ENCODE data around the gene CD83. TPM values are rescaled to one million over a fixed set of nuclear protein-coding genes. Genes with fewer than 3 reads are reported as not detected.

The CD83 gene
- 1 to 10 TPM in 3 of 4 donors, under 1 TPM in 1; 0.46 to 2.1 (median 1.4) TPM for total RNA-seq
- polyA plus RNA-seq: under 1 TPM; 0.10 to 0.71 (median 0.27) TPM
- long read RNA-seq, donor 1, partial matches to known transcripts: 2 of 6 reads
- long read RNA-seq, donor 1, other reads (novel, unspliced or antisense): 0 of 6 reads
- long read RNA-seq, donor 2: 0 reads

GRCh38 chr6:14117158-14118090, at the start of gene CD83:
Gene CD83, plus strand, starts transcription at chr6:14117772. Its CDS starts 40 bp downstream, at chr6:14117812.
- 1 to 2% (median 2%) methylated on average over 73 to 104 of the region's 106 CpGs for WGBS, 3 donors
- Histone ChIP-seq H3K9me3 (no peaks in the 10 kb centered on the region), H3K4me1 (peaks cover 3% of the 10 kb centered on the region), H3K27ac (no peak within 1 kb of the TSS), H3K27me3 (ENCODE audit: insufficient read depth in 3 of 3, low read length in 2 of 3) (no peaks in the 10 kb centered on the region), H3K4me3 (peak within 1 kb of the TSS; percentile 80), H3K36me3 (ENCODE audit: insufficient read depth in 1 of 2, low read depth in 1 of 2) (no peaks in the 10 kb centered on the region)
- DNase-seq (peak; percentile 73 to 74), ATAC-seq (peak; percentile 82 to 91 (median 83))
- peak; percentile 6 for TF ChIP-seq CTCF (IDR thresholded peaks at IDR 0.05)
- intact Hi-C loops (cut with DNase I): no loop called here

DNA sequence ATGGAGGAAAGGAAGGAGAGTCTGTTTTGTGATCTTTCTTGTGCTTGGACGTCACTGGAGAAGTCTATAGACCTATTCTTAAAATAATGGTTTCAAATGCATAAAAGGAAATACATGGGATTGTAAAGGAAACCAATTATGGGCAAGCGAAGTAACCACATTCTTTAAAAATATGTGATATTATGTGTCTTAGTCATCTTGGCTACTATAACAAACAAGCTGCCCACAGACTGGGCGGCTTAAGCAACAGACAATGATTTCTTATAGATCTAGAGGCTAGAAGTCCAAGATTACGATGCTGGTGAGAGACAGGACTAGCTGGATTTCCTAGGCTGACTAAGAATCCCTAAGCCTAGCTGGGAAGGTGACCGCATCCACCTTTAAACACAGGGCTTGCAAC, 49.4 kb upstream of the CD83 start:
- TF ChIP-seq CTCF (IDR thresholded peaks at IDR 0.05): no peak
- Histone ChIP-seq H3K4me1 (no peaks in the 10 kb centered on the region), H3K4me3 (no peak overlapping the region), H3K9me3 (no peaks in the 10 kb centered on the region), H3K36me3 (ENCODE audit: insufficient read depth in 1 of 2, low read depth in 1 of 2) (no peaks in the 10 kb centered on the region), H3K27me3 (ENCODE audit: insufficient read depth in 3 of 3, low read length in 2 of 3) (no peaks in the 10 kb centered on the region), H3K27ac (no peak overlapping the region)
- no peak for DNase-seq
- WGBS, 3 donors: 76 to 81% (median 77%) methylated on average over 5 of the region's 5 CpGs
- intact Hi-C loops (cut with DNase I): loop anchor here in 1 of 2 donors (5.0 kb wide), 2 partner anchors 161 to 276 kb away; no protein-coding TSS in a partner anchor
- no peak for ATAC-seq

DNA sequence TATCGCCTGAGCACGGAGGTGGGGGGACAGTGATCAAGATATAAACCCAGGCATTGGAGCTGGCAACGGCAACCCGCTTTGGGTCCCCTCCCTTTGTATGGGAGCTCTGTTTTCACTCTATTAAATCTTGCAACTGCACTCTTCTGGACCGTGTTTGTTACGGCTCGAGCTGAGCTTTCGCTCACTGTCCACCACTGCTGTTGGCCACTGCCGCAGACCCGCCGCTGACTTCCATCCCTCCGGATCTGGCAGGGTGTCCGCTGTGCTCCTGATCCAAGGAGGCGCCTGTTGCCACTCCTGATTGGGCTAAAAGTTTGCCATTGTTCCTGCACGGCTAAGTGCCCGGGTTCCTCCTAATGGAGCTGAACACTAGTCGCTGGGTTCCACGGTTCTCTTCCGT, 48.9 kb upstream of the CD83 start:
- DNase-seq: no peak
- 80 to 87% (median 84%) methylated on average over 18 to 19 of the region's 19 CpGs for WGBS, 3 donors
- intact Hi-C loops (cut with DNase I): loop anchor here in 1 of 2 donors (5.0 kb wide), 2 partner anchors 161 to 276 kb away; no protein-coding TSS in a partner anchor

GRCh38 chr6:14070457-14070856, 47.1 kb upstream of the CD83 start:
- no peaks in the 10 kb centered on the region for H3K27me3 ChIP-seq (ENCODE audit: insufficient read depth in 3 of 3, low read length in 2 of 3)
- H3K4me1 ChIP-seq: no peaks in the 10 kb centered on the region
- TF ChIP-seq CTCF (IDR thresholded peaks at IDR 0.05): no peak
- no peak overlapping the region for H3K4me3 ChIP-seq
- H3K9me3 ChIP-seq: no peaks in the 10 kb centered on the region
- H3K27ac ChIP-seq: no peak overlapping the region
- DNase-seq: no peak
- no peak for ATAC-seq
- H3K36me3 ChIP-seq (ENCODE audit: insufficient read depth in 1 of 2, low read depth in 1 of 2): no peaks in the 10 kb centered on the region
- intact Hi-C loops (cut with DNase I): loop anchor here in 1 of 2 donors (1.0 kb wide), 1 partner anchor 275 kb away; no protein-coding TSS in a partner anchor
- WGBS, 3 donors: 94 to 97% (median 94%) methylated on average over 4 of the region's 4 CpGs

More for the DNA sequence above, 48.9 kb upstream of the CD83 start:
- no peaks in the 10 kb centered on the region for H3K9me3 ChIP-seq
- no peaks in the 10 kb centered on the region for H3K4me1 ChIP-seq
- no peak overlapping the region for H3K27ac ChIP-seq
- TF ChIP-seq CTCF (IDR thresholded peaks at IDR 0.05): no peak
- H3K27me3 ChIP-seq (ENCODE audit: insufficient read depth in 3 of 3, low read length in 2 of 3): no peaks in the 10 kb centered on the region
- no peak for ATAC-seq
- no peaks in the 10 kb centered on the region for H3K36me3 ChIP-seq (ENCODE audit: insufficient read depth in 1 of 2, low read depth in 1 of 2)
- no peak overlapping the region for H3K4me3 ChIP-seq

All from psoas muscle (tissue), 8 donors.